Breast epithelium (tissue), 3 donors: ENCODE results near the gene THAP12.

Experiments
- CTCF ChIP-seq, 3 donors: fragments of 450-650 bp; IDR thresholded peaks; one replicate each; pipeline ENCODE4 v1.5.1; 2016 to 2017; ENCODE audit warnings: antibody characterized with exemption in 3 of 3, mild to moderate bottlenecking in 3 of 3, moderate library complexity in 3 of 3
- POLR2A ChIP-seq: fragments of 450-650 bp; IDR thresholded peaks from one replicate; pipeline ENCODE4 v1.6.1; 2016; ENCODE audit warnings: antibody characterized with exemption, mild to moderate bottlenecking, moderate library complexity
- POLR2AphosphoS5 ChIP-seq, 3 donors: sonication (generic); formaldehyde crosslinking; IDR thresholded peaks; one replicate each; pipeline ENCODE4 v1.6.1; 2017; ENCODE audit warnings: antibody characterized with exemption in 3 of 3

GRCh38 chr11:76314741-76315090, 66.2 kb downstream of the THAP12 start:
- TF ChIP-seq CTCF (IDR thresholded peaks at IDR 0.05): no peak
- no peak for TF ChIP-seq POLR2AphosphoS5 (IDR thresholded peaks at IDR 0.05)
- TF ChIP-seq POLR2A: no peak
